H9 (cell line): ENCODE measurements around the gene ITPRIPL2. TPM values are rescaled to one million over a fixed set of nuclear protein-coding genes. Genes with fewer than 3 reads are reported as not detected.

ENCODE experiments used
- DNase-seq: peaks from one replicate; pipeline ENCODE4 v3.0.0-alpha.2; 2017
- H2AFZ ChIP-seq: one replicate; pipeline ENCODE4 v1.6.1; 2013; ENCODE audit warnings: mild to moderate bottlenecking, low read length, control low read depth, moderate library complexity
- H2AK5ac ChIP-seq: 2 replicates; pipeline ENCODE4 v1.6.1; 2013; ENCODE audit warnings: low read length, control low read depth, mixed read lengths; ENCODE audit not compliant: insufficient read length
- H2BK120ac ChIP-seq: one replicate; pipeline ENCODE4 v1.6.1; 2013; ENCODE audit warnings: low read depth, mild to moderate bottlenecking, low read length, control low read depth, inconsistent platforms; ENCODE audit not compliant: poor library complexity, severe bottlenecking
- H2BK12ac ChIP-seq: 2 replicates; pipeline ENCODE4 v1.6.1; 2013; ENCODE audit warnings: low read length, control low read depth, mixed read lengths, low read depth; ENCODE audit not compliant: insufficient read length
- H2BK15ac ChIP-seq: 2 replicates; pipeline ENCODE4 v1.6.1; 2013; ENCODE audit warnings: low read depth, low read length, control low read depth
- H2BK20ac ChIP-seq: one replicate; pipeline ENCODE4 v1.6.1; 2013; ENCODE audit warnings: low read depth, mild to moderate bottlenecking, low read length, control low read depth, inconsistent platforms; ENCODE audit not compliant: poor library complexity, severe bottlenecking
- H2BK5ac ChIP-seq: 2 replicates; pipeline ENCODE4 v1.6.1; 2013; ENCODE audit warnings: low read length, control low read depth, mixed read lengths; ENCODE audit not compliant: insufficient read length
- H3K14ac ChIP-seq: 2 replicates; pipeline ENCODE4 v1.6.1; 2013; ENCODE audit warnings: low read length, control low read depth; ENCODE audit not compliant: insufficient read depth
- H3K18ac ChIP-seq: 2 replicates; pipeline ENCODE4 v1.6.1; 2013; ENCODE audit warnings: low read depth, mild to moderate bottlenecking, mixed read lengths, low read length, control low read depth; ENCODE audit not compliant: insufficient read length
- H3K23ac ChIP-seq: 2 replicates; pipeline ENCODE4 v1.6.1; 2013; ENCODE audit warnings: low read length, control low read depth, mixed read lengths, low read depth; ENCODE audit not compliant: insufficient read length
- H3K23me2 ChIP-seq: 2 replicates; pipeline ENCODE4 v1.6.1; 2013; ENCODE audit warnings: low read depth, mild to moderate bottlenecking, mixed read lengths, low read length, control low read depth; ENCODE audit not compliant: insufficient read length, poor library complexity, severe bottlenecking
- H3K27ac ChIP-seq: 2 replicates; pipeline ENCODE4 v1.5.1; 2013; ENCODE audit warnings: low read length, control low read depth, mixed read lengths, low read depth; ENCODE audit not compliant: insufficient read length
- H3K27me3 ChIP-seq: 2 replicates; pipeline ENCODE4 v1.6.1; 2013; ENCODE audit warnings: low read length, control low read depth, inconsistent platforms; ENCODE audit not compliant: insufficient read depth
- H3K4ac ChIP-seq: 2 replicates; pipeline ENCODE4 v1.6.1; 2013; ENCODE audit warnings: low read depth, mild to moderate bottlenecking, control low read depth, inconsistent platforms, low read length, moderate library complexity
- H3K4me1 ChIP-seq: 2 replicates; pipeline ENCODE4 v1.6.1; 2013; ENCODE audit warnings: low read length, control low read depth, inconsistent platforms; ENCODE audit not compliant: insufficient read depth
- H3K4me2 ChIP-seq: 2 replicates; pipeline ENCODE4 v1.6.1; 2013; ENCODE audit warnings: low read length, control low read depth, mixed read lengths; ENCODE audit not compliant: insufficient read length, insufficient read depth
- H3K56ac ChIP-seq: 2 replicates; pipeline ENCODE4 v1.6.1; 2013; ENCODE audit warnings: low read depth, mild to moderate bottlenecking, mixed read lengths, low read length, control low read depth; ENCODE audit not compliant: insufficient read length
- H3K79me1 ChIP-seq: 2 replicates; pipeline ENCODE4 v1.6.1; 2013; ENCODE audit warnings: low read depth, mild to moderate bottlenecking, moderate library complexity, low read length, control low read depth, inconsistent platforms; ENCODE audit not compliant: insufficient read depth, poor library complexity, severe bottlenecking
- H3K79me2 ChIP-seq: 2 replicates; pipeline ENCODE4 v1.6.1; 2013; ENCODE audit warnings: low read length, control low read depth, inconsistent platforms; ENCODE audit not compliant: insufficient read depth
- H3K9ac ChIP-seq: 2 replicates; pipeline ENCODE4 v1.6.1; 2013; ENCODE audit warnings: low read length, control low read depth, mixed read lengths; ENCODE audit not compliant: insufficient read length; ENCODE audit errors: extremely low read depth
- H3K9me3 ChIP-seq: one replicate; pipeline ENCODE4 v1.6.1; 2013; ENCODE audit warnings: low read depth, low read length, inconsistent platforms; ENCODE audit not compliant: control insufficient read depth
- H3T11ph ChIP-seq: one replicate; pipeline ENCODE4 v1.6.1; 2013; ENCODE audit warnings: mild to moderate bottlenecking, low read length, control low read depth, inconsistent platforms
- H4K20me1 ChIP-seq: one replicate; pipeline ENCODE4 v1.6.1; 2013; ENCODE audit not compliant: control insufficient read depth, insufficient read length, insufficient read depth
- H4K5ac ChIP-seq: 2 replicates; pipeline ENCODE4 v1.6.1; 2013; ENCODE audit warnings: low read depth, mild to moderate bottlenecking, mixed read lengths, low read length, control low read depth; ENCODE audit not compliant: insufficient read length
- H4K8ac ChIP-seq: replicated peaks from 2 replicates; pipeline ENCODE4 v1.6.1; 2013; ENCODE audit warnings: low read length, control low read depth, mixed read lengths, low read depth; ENCODE audit not compliant: insufficient read length
- H4K91ac ChIP-seq: 2 replicates; pipeline ENCODE4 v1.6.1; 2013; ENCODE audit warnings: low read depth, mild to moderate bottlenecking, moderate library complexity, mixed read lengths, low read length, control low read depth; ENCODE audit not compliant: insufficient read length
- H3K27ac Mint-ChIP-seq, 3 experiments: 2 replicates in 2 of 3; 3 replicates in 1 of 3; pipeline ENCODE4 v1.8.0; 2020 to 2021; ENCODE audit warnings: mixed read lengths in 3 of 3, mild to moderate bottlenecking in 1 of 3, moderate library complexity in 1 of 3
- H3K27me3 Mint-ChIP-seq: 2 replicates; pipeline ENCODE4 v1.8.0; 2021; ENCODE audit warnings: low read depth, mild to moderate bottlenecking, moderate library complexity, mixed read lengths
- H3K36me3 Mint-ChIP-seq, 3 experiments: 2 replicates in 2 of 3; 3 replicates in 1 of 3; pipeline ENCODE4 v1.8.0; 2020 to 2021; ENCODE audit warnings: low read depth in 3 of 3, mixed read lengths in 3 of 3; ENCODE audit not compliant: insufficient read depth in 1 of 3
- H3K4me1 Mint-ChIP-seq, 2 experiments: 2 replicates each; pipeline ENCODE4 v1.8.0; 2020; ENCODE audit warnings: mixed read lengths in 2 of 2
- H3K4me3 Mint-ChIP-seq, 2 experiments: 2 replicates in 1 of 2; 3 replicates in 1 of 2; pipeline ENCODE4 v1.8.0; 2020 to 2021; ENCODE audit warnings: mild to moderate bottlenecking in 2 of 2, mixed read lengths in 2 of 2, moderate library complexity in 1 of 2
- H3K9me3 Mint-ChIP-seq, 2 experiments: 2 replicates in 1 of 2; 3 replicates in 1 of 2; pipeline ENCODE4 v1.8.0; 2020; ENCODE audit warnings: mild to moderate bottlenecking in 2 of 2, mixed read lengths in 2 of 2, moderate library complexity in 1 of 2
- CTCF ChIP-seq: fragments of 200-600 bp; sonication (generic); conservative IDR thresholded peaks from 3 replicates; pipeline ENCODE4 v1.8.0; 2021; ENCODE audit warnings: antibody characterized with exemption, mild to moderate bottlenecking
- WGBS: extraction: QIAGEN DNeasy Blood & Tissue Kit; methylation state at CpG from one replicate; pipeline ENCODE4 v1.1.7; 2013; ENCODE audit warnings: missing lambda C conversion rate, low lambda C conversion rate, mixed read lengths; ENCODE audit not compliant: insufficient read length; ENCODE audit errors: extremely low coverage; 5-methylcytosine and 5-hydroxymethylcytosine counted together
- total RNA-seq: library from RNA; stranded (reverse); gene quantifications from 2 replicates; pipeline ENCODE4 v1.2.1, GENCODE V29; 2021

Gene ITPRIPL2
- total RNA-seq, 1 experiment from 2014 or later = 9.1 TPM

DNA sequence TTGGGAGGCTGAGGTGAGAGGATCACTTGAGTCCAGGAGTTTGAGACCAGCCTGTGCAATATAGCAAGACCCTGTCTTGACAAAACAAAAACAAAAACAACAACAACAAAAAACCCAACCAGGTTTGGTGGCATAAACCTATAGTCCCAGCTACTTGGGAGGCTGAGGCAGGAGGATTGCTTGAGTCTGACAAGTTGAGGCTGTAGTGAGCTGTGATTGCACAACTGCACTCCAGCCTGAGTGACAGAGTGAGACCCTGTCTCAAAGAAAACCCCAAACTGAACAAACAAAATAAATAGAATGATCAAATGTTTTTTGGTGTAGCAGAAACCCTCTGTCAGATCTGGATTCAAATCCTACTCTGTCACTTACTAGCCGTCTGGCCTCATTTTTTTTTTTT is 38.3 kb downstream of the ITPRIPL2 start:
- H3K4me2 ChIP-seq = no peak overlapping the region
- H3K27ac Mint-ChIP-seq = no peak overlapping the region
- no peak overlapping the region for H3K4me3 Mint-ChIP-seq
- no peaks in the 10 kb centered on the region for H3K9me3 ChIP-seq
- no peak overlapping the region for H2BK20ac ChIP-seq
- no CpG with 5 or more reads among the region's 1 CpG for WGBS
- no peak overlapping the region for H3K4ac ChIP-seq
- H2BK5ac ChIP-seq = no peak overlapping the region
- no peak overlapping the region for H3K56ac ChIP-seq
- no peak overlapping the region for H2AFZ ChIP-seq
- H3K4me1 Mint-ChIP-seq = no peaks in the 10 kb centered on the region
- peaks cover 0 to 2% (median 0%) of the 10 kb centered on the region in 3 experiments; a peak in 1 of 7 replicates for H3K36me3 Mint-ChIP-seq
- no peak overlapping the region for H4K8ac ChIP-seq
- no peak overlapping the region for H2BK12ac ChIP-seq
- no peak overlapping the region for H3T11ph ChIP-seq
- no peak overlapping the region for H3K9ac ChIP-seq
- no peak overlapping the region for H2BK15ac ChIP-seq
- H3K79me1 ChIP-seq = no peaks in the 10 kb centered on the region
- H3K23me2 ChIP-seq = no peaks in the 10 kb centered on the region
- no peak for TF ChIP-seq CTCF
- no peak overlapping the region for H2AK5ac ChIP-seq
- H3K27me3 ChIP-seq = no peaks in the 10 kb centered on the region
- no peaks in the 10 kb centered on the region for H3K79me2 ChIP-seq
- no peak overlapping the region for H3K27ac ChIP-seq
- no peaks in the 10 kb centered on the region; the same call in 1 of the 2 replicates for H3K4me1 ChIP-seq
- H4K5ac ChIP-seq = no peak overlapping the region
- no peaks in the 10 kb centered on the region for H4K20me1 ChIP-seq
- H3K27me3 Mint-ChIP-seq = peaks cover 38% of the 10 kb centered on the region
- H3K18ac ChIP-seq = no peak overlapping the region
- H2BK120ac ChIP-seq = no peak overlapping the region
- no peak overlapping the region for H4K91ac ChIP-seq
- H3K23ac ChIP-seq = no peak overlapping the region
- no peak for DNase-seq
- H3K9me3 Mint-ChIP-seq = peaks cover 8 to 11% of the 10 kb centered on the region in 2 experiments; a peak in 3 of 5 replicates
- H3K14ac ChIP-seq = no peak overlapping the region
